SK-N-SH (cell line): ENCODE data around the gene VWA5B1. TPM values are rescaled to one million over a fixed set of nuclear protein-coding genes. Genes with fewer than 3 reads are reported as not detected.

Experiments
- CTCF ChIA-PET: fragments of 300-600, 350-600 bp; formaldehyde crosslinking; extraction: SDS; loops from one replicate; lab custom pipeline; 2021; lab: Yijun Ruan, JAX
- POLR2A ChIA-PET: fragments of 350-600 bp; sonication (Branson Sonifier 250); formaldehyde crosslinking; extraction: SDS; loops from one replicate; lab custom pipeline; 2020; ENCODE audit warnings: antibody characterized with exemption, inconsistent platforms; lab: Yijun Ruan, JAX
- DNase-seq: peaks from one replicate; pipeline ENCODE4 v3.0.0; 2012
- H2AFZ ChIP-seq: fragments of 200-600 bp; sonication (generic); 2 replicates; pipeline ENCODE4 v1.8.1; 2016; ENCODE audit warnings: antibody characterized with exemption, mild to moderate bottlenecking, low read depth
- H3F3A ChIP-seq: fragments of 200-600 bp; sonication (generic); replicated peaks from 2 replicates; pipeline ENCODE3; 2016; ENCODE audit warnings: antibody characterized with exemption, mild to moderate bottlenecking; ENCODE audit not compliant: insufficient read depth
- H3K27ac ChIP-seq, 2 experiments: fragments of 200-500 bp in 1 of 2; fragments of 200-600 bp in 1 of 2; sonication (Bioruptor generic) in 1 of 2; sonication (generic), shearing (Covaris generic) in 1 of 2; 2 replicates each; pipeline versions ENCODE4 v1.5.1 to v1.6.1; 2014 to 2016; ENCODE audit warnings: low read depth in 2 of 2, inconsistent platforms in 1 of 2, low read length in 1 of 2, mild to moderate bottlenecking in 1 of 2, mixed read lengths in 1 of 2
- H3K27me3 ChIP-seq: fragments of 200-600 bp; sonication (generic), shearing (Covaris generic); 2 replicates; pipeline ENCODE4 v1.6.1; 2016; ENCODE audit warnings: mixed run types; ENCODE audit not compliant: insufficient read depth
- H3K36me3 ChIP-seq, 2 experiments: fragments of 200-500 bp in 1 of 2; fragments of 200-600 bp in 1 of 2; sonication (Bioruptor generic) in 1 of 2; sonication (generic) in 1 of 2; replicated peaks in 1 of 2; 2 replicates each; pipeline versions ENCODE3 to v1.5.1; 2014 to 2016; ENCODE audit warnings: low read length in 1 of 2, mild to moderate bottlenecking in 1 of 2; ENCODE audit not compliant: insufficient read depth in 2 of 2, control insufficient read depth in 1 of 2
- H3K4me1 ChIP-seq, 2 experiments: fragments of 200-500 bp in 1 of 2; fragments of 200-600 bp in 1 of 2; sonication (Bioruptor generic) in 1 of 2; sonication (generic), shearing (Covaris generic) in 1 of 2; 2 replicates each; pipeline versions ENCODE4 v1.5.1 to v1.6.1; 2014 to 2016; ENCODE audit warnings: low read depth in 1 of 2, low read length in 1 of 2, mixed run types in 1 of 2; ENCODE audit not compliant: insufficient read depth in 2 of 2, control insufficient read depth in 1 of 2
- H3K4me2 ChIP-seq: fragments of 200-600 bp; sonication (generic), shearing (Covaris generic); 2 replicates; pipeline ENCODE4 v1.6.1; 2017; ENCODE audit warnings: mixed run types
- H3K4me3 ChIP-seq, 2 experiments: fragments of 200-500 bp in 1 of 2; fragments of 200-600 bp in 1 of 2; sonication (Bioruptor generic) in 1 of 2; sonication (generic), shearing (Covaris generic) in 1 of 2; 2 replicates each; pipeline versions ENCODE4 v1.5.1 to v1.8.1; 2014 to 2016; ENCODE audit warnings: low read depth in 2 of 2, inconsistent platforms in 1 of 2, low read length in 1 of 2, mild to moderate bottlenecking in 1 of 2, mixed read lengths in 1 of 2, moderate library complexity in 1 of 2
- H3K79me2 ChIP-seq: fragments of 200-600 bp; sonication (generic); 2 replicates; pipeline ENCODE4 v1.8.1; 2017; ENCODE audit warnings: mild to moderate bottlenecking; ENCODE audit not compliant: insufficient read depth
- H3K9ac ChIP-seq: fragments of 200-600 bp; sonication (generic); 2 replicates; pipeline ENCODE4 v1.6.1; 2017; ENCODE audit warnings: mixed run types
- H3K9me2 ChIP-seq: fragments of 200-600 bp; sonication (generic); 2 replicates; pipeline ENCODE4 v1.6.1; 2017; ENCODE audit warnings: mixed run types
- H3K9me3 ChIP-seq: fragments of 200-600 bp; sonication (generic); 2 replicates; pipeline ENCODE4 v1.6.1; 2017; ENCODE audit warnings: mixed run types, mild to moderate bottlenecking, moderate library complexity
- H4K20me1 ChIP-seq: fragments of 200-600 bp; sonication (generic); 2 replicates; pipeline ENCODE4 v1.6.1; 2017; ENCODE audit warnings: mild to moderate bottlenecking, mixed run types; ENCODE audit not compliant: insufficient read depth
- CHD2 ChIP-seq: fragments of 150-350 bp; IDR thresholded peaks from 2 replicates; pipeline ENCODE4 v1.6.1; 2018; ENCODE audit warnings: low read length; ENCODE audit not compliant: partially characterized antibody
- EP300 ChIP-seq, 2 experiments: IDR thresholded peaks; 2 replicates each; pipeline versions ENCODE4 v1.4.0 to v1.6.1; 2012; ENCODE audit warnings: borderline replicate concordance in 1 of 2, low read depth in 1 of 2, low read length in 1 of 2
- EZH2phosphoT487 ChIP-seq: fragments of 200-600 bp; sonication (generic); IDR thresholded peaks from 2 replicates; pipeline ENCODE4 v1.6.1; 2017; ENCODE audit warnings: low read depth, mixed run types, mild to moderate bottlenecking, antibody characterized with exemption, moderate library complexity, borderline replicate concordance
- GABPA ChIP-seq: IDR thresholded peaks from 2 replicates; pipeline ENCODE4 v1.4.0; 2012; ENCODE audit warnings: low read depth, mild to moderate bottlenecking
- GATA2 ChIP-seq: sonication (generic); formaldehyde crosslinking; IDR thresholded peaks from 2 replicates; pipeline ENCODE4 v1.5.0; 2020; ENCODE audit warnings: mild to moderate bottlenecking, missing genetic modification reagents
- IRF3 ChIP-seq: fragments of 150-350 bp; IDR thresholded peaks from 2 replicates; pipeline ENCODE4 v1.6.1; 2016; ENCODE audit warnings: mild to moderate bottlenecking, low read depth, low read length
- JUND ChIP-seq: IDR thresholded peaks from 2 replicates; pipeline ENCODE4 v1.4.0; 2012
- MEF2A ChIP-seq: IDR thresholded peaks from 2 replicates; pipeline ENCODE4 v1.4.0; 2012; ENCODE audit warnings: low read depth, borderline replicate concordance
- MXI1 ChIP-seq: IDR thresholded peaks from 2 replicates; pipeline ENCODE4 v1.6.1; 2012; ENCODE audit warnings: mild to moderate bottlenecking, low read depth, low read length, improper control_type of control experiment
- NFIC ChIP-seq: IDR thresholded peaks from 2 replicates; pipeline ENCODE4 v1.4.0; 2012; ENCODE audit warnings: borderline replicate concordance
- RCOR1 ChIP-seq: fragments of 150-350 bp; IDR thresholded peaks from 2 replicates; pipeline ENCODE4 v1.6.1; 2017; ENCODE audit warnings: antibody characterized with exemption, low read length
- RFX5 ChIP-seq: IDR thresholded peaks from 2 replicates; pipeline ENCODE4 v1.6.1; 2012; ENCODE audit warnings: mild to moderate bottlenecking, improper control_type of control experiment, low read length
- RXRA ChIP-seq: IDR thresholded peaks from 2 replicates; pipeline ENCODE4 v1.4.0; 2012; ENCODE audit warnings: low read depth, mild to moderate bottlenecking, borderline replicate concordance
- SMC3 ChIP-seq: IDR thresholded peaks from 2 replicates; pipeline ENCODE4 v1.6.1; 2012; ENCODE audit warnings: low read depth, low read length, improper control_type of control experiment
- TEAD4 ChIP-seq: IDR thresholded peaks from 2 replicates; pipeline ENCODE4 v1.4.0; 2012; ENCODE audit warnings: mild to moderate bottlenecking, borderline replicate concordance; ENCODE audit not compliant: insufficient read depth
- USF1 ChIP-seq: IDR thresholded peaks from 2 replicates; pipeline ENCODE4 v1.4.0; 2012; ENCODE audit warnings: low read depth, borderline replicate concordance
- YY1 ChIP-seq: IDR thresholded peaks from 2 replicates; pipeline ENCODE4 v1.4.0; 2012; ENCODE audit warnings: low read depth, mild to moderate bottlenecking
- WGBS: methylation state at CpG from one replicate; pipeline ENCODE4 v1.1.6; 2017; ENCODE audit warnings: low lambda C conversion rate; 5-methylcytosine and 5-hydroxymethylcytosine counted together
- polyA plus RNA-seq, 3 experiments: library from polyadenylated mRNA; depleted of rRNA; stranded (reverse); fragments of >200 nt; gene quantifications; 2 replicates each; pipeline ENCODE4 v1.2.3, GENCODE V29; 2012

VWA5B1 gene
- polyA plus RNA-seq, 1 of the 3 experiments (the other 2 are of a cell fraction) = not detected

GRCh38 chr1:20368866-20369470 is 78.3 kb downstream of the VWA5B1 start:
- no peaks in the 10 kb centered on the region for H3K9me2 ChIP-seq
- no peak overlapping the region for H3K9ac ChIP-seq
- no peaks in the 10 kb centered on the region for H4K20me1 ChIP-seq
- TF ChIP-seq EP300 (IDR thresholded peaks at IDR 0.05; ENCODE audit: borderline replicate concordance in 1 of 2, low read depth in 1 of 2, low read length in 1 of 2) (no peak), YY1 (no peak), TEAD4 (no peak), CHD2 (no peak), JUND (no peak), SMC3 (no peak), GATA2 (CRISPR knock-in tag) (no peak), GABPA (no peak), IRF3 (no peak), RXRA (no peak), MEF2A (no peak), USF1 (no peak), EZH2phosphoT487 (no peak), RFX5 (no peak)
- WGBS = 62% methylated on average over 3 of the region's 7 CpGs
- ChIA-PET POLR2A (no interaction called here), CTCF (interaction anchor here (1.0 to 15.7 kb wide), 4 partner anchors 13 to 135 kb away, joined by 3 to 148 read pairs (median 14); partner anchors contain the start of gene CAMK2N1)
- no peak overlapping the region for H3K27ac ChIP-seq
- peaks cover 0 to 9% of the 10 kb centered on the region in 2 experiments; a peak in 2 of 4 replicates for H3K4me1 ChIP-seq
- no peaks in the 10 kb centered on the region for H3F3A ChIP-seq
- H3K79me2 ChIP-seq = no peaks in the 10 kb centered on the region
- H3K4me2 ChIP-seq = no peak overlapping the region
- H3K4me3 ChIP-seq = no peak overlapping the region
- H2AFZ ChIP-seq = no peak overlapping the region
- DNase-seq = no peak
- no peaks in the 10 kb centered on the region for H3K36me3 ChIP-seq
- H3K27me3 ChIP-seq = peaks cover 37% of the 10 kb centered on the region
- no peaks in the 10 kb centered on the region for H3K9me3 ChIP-seq

GRCh38 chr1:20370698-20371097 is 80.0 kb downstream of the VWA5B1 start:
- no peak overlapping the region for H2AFZ ChIP-seq
- H3K79me2 ChIP-seq = no peaks in the 10 kb centered on the region
- H3K27ac ChIP-seq = peak overlapping the region in 1 of 2 experiments; percentile 36; a peak in 1 of 4 replicates
- WGBS = 22% methylated on average over 8 of the region's 8 CpGs
- DNase-seq = peak; percentile 86
- H4K20me1 ChIP-seq = no peaks in the 10 kb centered on the region
- H3K4me2 ChIP-seq = no peak overlapping the region
- POLR2A ChIA-PET = interaction anchor here (0.6 kb wide), 1 partner anchor 16 kb away, joined by 3 read pairs; no protein-coding TSS in a partner anchor
- H3F3A ChIP-seq = no peaks in the 10 kb centered on the region
- CTCF ChIA-PET = interaction anchor here (0.8 to 15.7 kb wide), 10 partner anchors 9 to 158 kb away, joined by 3 to 148 read pairs (median 10); partner anchors contain the start of gene CAMK2N1
- H3K9ac ChIP-seq = no peak overlapping the region
- no peaks in the 10 kb centered on the region for H3K9me3 ChIP-seq
- peaks cover 0 to 5% of the 10 kb centered on the region in 2 experiments; a peak in 2 of 4 replicates for H3K4me1 ChIP-seq
- no peak overlapping the region for H3K4me3 ChIP-seq
- no peaks in the 10 kb centered on the region for H3K36me3 ChIP-seq
- no peak for TF ChIP-seq IRF3
- TF ChIP-seq MEF2A = no peak
- peak; percentile 11; the same call in 1 of the 2 replicates for TF ChIP-seq NFIC
- TF ChIP-seq RCOR1 = no peak
- peak; percentile 8 to 51; a peak in 1 of 4 replicates for TF ChIP-seq EP300 (IDR thresholded peaks at IDR 0.05; ENCODE audit: borderline replicate concordance in 1 of 2, low read depth in 1 of 2, low read length in 1 of 2)
- peak; percentile 33; the same call in 1 of the 2 replicates for TF ChIP-seq MXI1
- TF ChIP-seq GATA2 (CRISPR knock-in tag) = peak; percentile 85
- TF ChIP-seq, all 33 proteins: peak for 4
- Histone ChIP-seq H3K27me3 (peaks cover 23% of the 10 kb centered on the region), H3K9me2 (no peaks in the 10 kb centered on the region)
